ENCODE results near the gene GALK1.

- TF ChIP-seq, protein P1, sequence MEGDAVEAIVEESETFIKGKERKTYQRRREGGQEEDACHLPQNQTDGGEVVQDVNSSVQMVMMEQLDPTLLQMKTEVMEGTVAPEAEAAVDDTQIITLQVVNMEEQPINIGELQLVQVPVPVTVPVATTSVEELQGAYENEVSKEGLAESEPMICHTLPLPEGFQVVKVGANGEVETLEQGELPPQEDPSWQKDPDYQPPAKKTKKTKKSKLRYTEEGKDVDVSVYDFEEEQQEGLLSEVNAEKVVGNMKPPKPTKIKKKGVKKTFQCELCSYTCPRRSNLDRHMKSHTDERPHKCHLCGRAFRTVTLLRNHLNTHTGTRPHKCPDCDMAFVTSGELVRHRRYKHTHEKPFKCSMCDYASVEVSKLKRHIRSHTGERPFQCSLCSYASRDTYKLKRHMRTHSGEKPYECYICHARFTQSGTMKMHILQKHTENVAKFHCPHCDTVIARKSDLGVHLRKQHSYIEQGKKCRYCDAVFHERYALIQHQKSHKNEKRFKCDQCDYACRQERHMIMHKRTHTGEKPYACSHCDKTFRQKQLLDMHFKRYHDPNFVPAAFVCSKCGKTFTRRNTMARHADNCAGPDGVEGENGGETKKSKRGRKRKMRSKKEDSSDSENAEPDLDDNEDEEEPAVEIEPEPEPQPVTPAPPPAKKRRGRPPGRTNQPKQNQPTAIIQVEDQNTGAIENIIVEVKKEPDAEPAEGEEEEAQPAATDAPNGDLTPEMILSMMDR (IDR thresholded peaks at IDR 0.05; ENCODE audit: low read length), result no peak
- TF ChIP-seq EZH2 (IDR thresholded peaks at IDR 0.05; ENCODE audit: borderline replicate concordance, low read length), result no peak
These were observed 47.4 kb upstream of the GALK1 start for GRCh38 chr17:75812096-75813013.
